ENCODE data around the gene ZFYVE27.

GRCh38 chr10:97703398-97704067 lies 33.4 kb upstream of the ZFYVE27 start:
- TF ChIP-seq CEBPZ (IDR thresholded peaks at IDR 0.05; ENCODE audit: low read depth, low read length), result no peak
- TF ChIP-seq ZBED1 (IDR thresholded peaks at IDR 0.05; ENCODE audit: borderline replicate concordance), result no peak
- TF ChIP-seq IKZF1 (conservative IDR thresholded peaks at IDR 0.05), result no peak
- no peak for TF ChIP-seq REST (IDR thresholded peaks at IDR 0.05; ENCODE audit: low read depth, low read length)
- no peak for TF ChIP-seq CTCF (IDR thresholded peaks at IDR 0.05 in 2 of 3, conservative IDR thresholded peaks at IDR 0.05 in 1 of 3; ENCODE audit: control insufficient read depth in 2 of 3, extremely low read depth in 1 of 3, insufficient read depth in 1 of 3, low read depth in 3 of 3, low read length in 3 of 3)
- TF ChIP-seq POLR2A (IDR thresholded peaks at IDR 0.05; ENCODE audit: low read depth, low read length), result no peak
- no peak for TF ChIP-seq POLR2AphosphoS5 (IDR thresholded peaks at IDR 0.05; ENCODE audit: low read length)
- no peak for TF ChIP-seq E4F1 (IDR thresholded peaks at IDR 0.05; ENCODE audit: borderline replicate concordance, partially characterized antibody)
- no peak for TF ChIP-seq JUNB (IDR thresholded peaks at IDR 0.05)
